ENCODE results near the gene HTR1A. TPM values are rescaled to one million over a fixed set of nuclear protein-coding genes. Genes with fewer than 3 reads are reported as not detected.

Gene HTR1A
- total and polyA plus RNA-seq, 2 of the 8 experiments (the other 6 are each of a cell fraction or from before 2014, with no cell fraction given), result 4.7 to 6.5 TPM

GRCh38 chr5:63981864-63982263 lies 19.6 kb upstream of the HTR1A start (continued):
- TF ChIP-seq SAP30 (IDR thresholded peaks at IDR 0.05; ENCODE audit: insufficient read depth, insufficient replicate concordance, low read length) (no peak), SRF (IDR thresholded peaks at IDR 0.05; ENCODE audit: low read depth, low read length) (no peak), MAFK (IDR thresholded peaks at IDR 0.05; ENCODE audit: low read depth, low read length) (no peak), RBBP5 (IDR thresholded peaks at IDR 0.05; ENCODE audit: borderline replicate concordance, low read depth, low read length) (no peak), RFX5 (IDR thresholded peaks at IDR 0.05; ENCODE audit: borderline replicate concordance, low read depth, low read length) (no peak), POLR2A (IDR thresholded peaks at IDR 0.05; ENCODE audit: control extremely low read depth in 1 of 2, low read depth in 2 of 2, low read length in 2 of 2) (no peak), POU5F1 (IDR thresholded peaks at IDR 0.05; ENCODE audit: low read depth, low read length) (no peak)
